ENCODE measurements around the gene KIR2DL1. TPM values are rescaled to one million over a fixed set of nuclear protein-coding genes. Genes with fewer than 3 reads are reported as not detected.
"Not testable (repeated sequence)": the region's sequence is repeated elsewhere in the genome, so short reads cannot be mapped to it uniquely, and the experiment has no call there.

Gene KIR2DL1
- total RNA-seq, result not detected

- intact Hi-C loops (cut with DNase I; ENCODE audit: low total_unique reads); H3K4me3 ChIP-seq; H3K27me3 ChIP-seq; H3K9me3 ChIP-seq; DNase-seq; H3K36me3 ChIP-seq; H3K27ac ChIP-seq; H3K4me1 ChIP-seq: not testable (repeated sequence)
Measured at GRCh38 chr19:54769646-54770045, at the start of gene KIR2DL1. KIR2DL1 (plus strand) TSS chr19:54769793; CDS start chr19:54769851, 58 bp downstream.

- DNase-seq, result no peak
- intact Hi-C loops (cut with DNase I; ENCODE audit: low total_unique reads), result no loop called here
- Histone ChIP-seq H3K9me3 (peaks cover 0 to 9% of the 10 kb centered on the region in 2 donors), H3K4me3 (no peak within 1 kb of the TSS), H3K4me1 (no peaks in the 10 kb centered on the region), H3K27ac (no peak within 1 kb of the TSS), H3K27me3 (no peaks in the 10 kb centered on the region), H3K36me3 (no peaks in the 10 kb centered on the region)
- no peak for TF ChIP-seq POLR2A (IDR thresholded peaks at IDR 0.05)
- TF ChIP-seq CTCF (IDR thresholded peaks at IDR 0.05), result no peak
Measured at GRCh38 chr19:54724142-54724541, 45.5 kb upstream of the KIR2DL1 start, which contains the start of gene KIR3DL3. KIR3DL3 (plus strand) TSS chr19:54724442; CDS start chr19:54724497, 55 bp downstream.

- TF ChIP-seq POLR2A (IDR thresholded peaks at IDR 0.05) (no peak), CTCF (IDR thresholded peaks at IDR 0.05) (no peak)
- intact Hi-C loops (cut with DNase I; ENCODE audit: low total_unique reads), result no loop called here
- H3K9me3 ChIP-seq, result peaks cover 0 to 9% of the 10 kb centered on the region in 2 donors
Measured at GRCh38 chr19:54724644-54725043, 44.9 kb upstream of the KIR2DL1 start.

GRCh38 chr19:54725321-54725720 is 44.3 kb upstream of the KIR2DL1 start:
- Histone ChIP-seq H3K36me3 (no peaks in the 10 kb centered on the region), H3K9me3 (peaks cover 0 to 9% of the 10 kb centered on the region in 2 donors), H3K4me1 (no peaks in the 10 kb centered on the region), H3K4me3 (no peak overlapping the region), H3K27ac (no peak overlapping the region), H3K27me3 (no peaks in the 10 kb centered on the region)
- intact Hi-C loops (cut with DNase I; ENCODE audit: low total_unique reads), result no loop called here
- TF ChIP-seq POLR2A (IDR thresholded peaks at IDR 0.05), result no peak
- no peak for TF ChIP-seq CTCF (IDR thresholded peaks at IDR 0.05)
- no peak for DNase-seq

More at GRCh38 chr19:54724644-54725043, 44.9 kb upstream of the KIR2DL1 start:
- Histone ChIP-seq H3K27me3 (no peaks in the 10 kb centered on the region), H3K4me3 (no peak overlapping the region), H3K4me1 (no peaks in the 10 kb centered on the region), H3K36me3 (no peaks in the 10 kb centered on the region), H3K27ac (no peak overlapping the region)
- DNase-seq, result no peak

GRCh38 chr19:54727562-54727961 is 42.0 kb upstream of the KIR2DL1 start:
- TF ChIP-seq CTCF (IDR thresholded peaks at IDR 0.05) (no peak), POLR2A (IDR thresholded peaks at IDR 0.05) (no peak)
- intact Hi-C loops (cut with DNase I; ENCODE audit: low total_unique reads), result no loop called here
- no peaks in the 10 kb centered on the region for H3K27me3 ChIP-seq
- no peaks in the 10 kb centered on the region for H3K4me1 ChIP-seq
- DNase-seq, result no peak
- no peaks in the 10 kb centered on the region for H3K9me3 ChIP-seq
- H3K36me3 ChIP-seq, result no peaks in the 10 kb centered on the region
- no peak overlapping the region for H3K4me3 ChIP-seq
- no peak overlapping the region for H3K27ac ChIP-seq

- Histone ChIP-seq H3K4me3 (no peak overlapping the region), H3K9me3 (no peaks in the 10 kb centered on the region), H3K27ac (no peak overlapping the region), H3K27me3 (no peaks in the 10 kb centered on the region), H3K4me1 (no peaks in the 10 kb centered on the region), H3K36me3 (no peaks in the 10 kb centered on the region)
- no peak for DNase-seq
- intact Hi-C loops (cut with DNase I; ENCODE audit: low total_unique reads), result no loop called here
- TF ChIP-seq POLR2A (IDR thresholded peaks at IDR 0.05) (no peak), CTCF (IDR thresholded peaks at IDR 0.05) (no peak)
Measured at GRCh38 chr19:54728167-54728566, 41.4 kb upstream of the KIR2DL1 start.
